GM23248 (cell line): Measurements from ENCODE around the gene MTMR4. TPM values are rescaled to one million over a fixed set of nuclear protein-coding genes. Genes with fewer than 3 reads are reported as not detected.

Experiments used
- DNase-seq: peaks from one replicate; pipeline ENCODE4 v3.0.0-alpha.2; 2015
- H2AFZ ChIP-seq: fragments of 200-600 bp; sonication (generic); 2 replicates; pipeline ENCODE4 v1.6.1; 2016; ENCODE audit warnings: antibody characterized with exemption
- H3F3A ChIP-seq: fragments of 200-600 bp; sonication (generic); 2 replicates; pipeline ENCODE4 v1.6.1; 2016; ENCODE audit warnings: mild to moderate bottlenecking, antibody characterized with exemption, mixed run types; ENCODE audit not compliant: insufficient read depth
- H3K27ac ChIP-seq: fragments of 200-600 bp; sonication (generic); 2 replicates; pipeline ENCODE4 v1.5.1; 2016; ENCODE audit warnings: mild to moderate bottlenecking
- H3K27me3 ChIP-seq: fragments of 200-600 bp; sonication (generic); replicated peaks from 2 replicates; pipeline ENCODE4 v1.6.1; 2016; ENCODE audit warnings: mild to moderate bottlenecking; ENCODE audit not compliant: insufficient read depth
- H3K36me3 ChIP-seq: fragments of 200-600 bp; sonication (generic); 2 replicates; pipeline ENCODE4 v1.6.1; 2016; ENCODE audit warnings: low read depth, mild to moderate bottlenecking
- H3K4me1 ChIP-seq: fragments of 200-600 bp; sonication (generic); 2 replicates; pipeline ENCODE4 v1.6.1; 2016; ENCODE audit warnings: mild to moderate bottlenecking; ENCODE audit not compliant: insufficient read depth
- H3K4me2 ChIP-seq: fragments of 200-600 bp; sonication (generic); one replicate; pipeline ENCODE4 v1.6.1; 2016; ENCODE audit warnings: mild to moderate bottlenecking; ENCODE audit not compliant: unreplicated experiment
- H3K4me3 ChIP-seq: fragments of 200-600 bp; sonication (generic); 2 replicates; pipeline ENCODE4 v1.5.1; 2016; ENCODE audit warnings: mild to moderate bottlenecking
- H3K79me2 ChIP-seq: fragments of 200-600 bp; sonication (generic); 2 replicates; pipeline ENCODE4 v1.6.1; 2016; ENCODE audit warnings: mild to moderate bottlenecking; ENCODE audit not compliant: insufficient read depth
- H3K9ac ChIP-seq: fragments of 200-600 bp; sonication (generic); 2 replicates; pipeline ENCODE4 v1.6.1; 2016; ENCODE audit warnings: mild to moderate bottlenecking
- H3K9me2 ChIP-seq: fragments of 200-600 bp; sonication (generic); 2 replicates; pipeline ENCODE4 v1.6.1; 2016; ENCODE audit warnings: mixed run types, mild to moderate bottlenecking, moderate library complexity; ENCODE audit not compliant: insufficient read depth
- H3K9me3 ChIP-seq: fragments of 200-600 bp; sonication (generic); one replicate; pipeline ENCODE4 v1.6.1; 2017; ENCODE audit warnings: low read depth
- H4K20me1 ChIP-seq: fragments of 200-600 bp; sonication (generic); 2 replicates; pipeline ENCODE4 v1.6.0; 2016; ENCODE audit not compliant: insufficient read depth
- EZH2 ChIP-seq: fragments of 200-600 bp; sonication (generic); IDR thresholded peaks from 2 replicates; pipeline ENCODE4 v1.6.1; 2018; ENCODE audit warnings: antibody characterized with exemption, mild to moderate bottlenecking; ENCODE audit not compliant: insufficient read depth, poor library complexity, severe bottlenecking
- EZH2phosphoT487 ChIP-seq: fragments of 200-600 bp; sonication (generic); IDR thresholded peaks from 2 replicates; pipeline ENCODE4 v1.6.1; 2018; ENCODE audit warnings: antibody characterized with exemption, moderate library complexity, mild to moderate bottlenecking, low read depth; ENCODE audit not compliant: insufficient read depth
- WGBS, 2 experiments: methylation state at CpG; one replicate each; pipeline ENCODE4 v1.1.6; 2015 to 2017; ENCODE audit warnings: low lambda C conversion rate in 2 of 2, low coverage in 1 of 2; ENCODE audit errors: missing lambda C conversion rate in 2 of 2; 5-methylcytosine and 5-hydroxymethylcytosine counted together
- in situ Hi-C: fragments of 300-500 bp; cut with MboI; formaldehyde crosslinking; loops from 2 replicates; pipeline ENCODE4 v1.15.0; 2020
- polyA plus RNA-seq: library from polyadenylated mRNA; unstranded; fragments of >200 nt; fragmentation: Nextera tagmentation; extraction: Ambion mirVana; gene quantifications from 2 replicates; pipeline ENCODE4 v1.2.1, GENCODE V29; 2016
- total RNA-seq: library from RNA; depleted of rRNA; stranded (reverse); fragments of >200 nt; shearing (Covaris generic); gene quantifications from 2 replicates; pipeline ENCODE4 v1.2.3, GENCODE V29; 2014

The MTMR4 gene
- total and polyA plus RNA-seq, 2 experiments from 2014 or later = 8.2 to 19.6 TPM

DNA sequence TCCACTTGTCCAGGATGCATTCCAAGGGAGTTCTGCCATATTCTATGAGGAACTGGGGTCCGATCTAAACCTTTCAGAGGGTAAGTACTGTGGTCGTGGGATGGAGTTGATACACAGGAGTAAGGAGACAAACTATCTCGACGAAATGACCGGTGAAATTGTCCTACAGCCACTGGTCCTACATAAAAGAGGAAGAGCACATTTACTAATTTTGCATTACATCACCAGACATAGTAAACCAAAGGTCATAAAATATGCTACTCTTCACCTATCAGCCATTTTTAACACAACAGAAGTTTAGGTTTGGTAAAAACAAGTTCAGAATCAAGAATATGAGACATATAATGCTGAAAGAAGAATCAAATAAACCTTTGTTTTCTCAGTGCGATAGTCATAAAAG is 34.3 kb downstream of the MTMR4 start:
- no peak overlapping the region for H3K9ac ChIP-seq
- H3K27me3 ChIP-seq = no peaks in the 10 kb centered on the region; the same call in 1 of the 2 replicates
- 67 to 73% methylated on average over 6 of the region's 6 CpGs for WGBS, 2 experiments
- H3K36me3 ChIP-seq = no peaks in the 10 kb centered on the region
- TF ChIP-seq EZH2 = no peak
- TF ChIP-seq EZH2phosphoT487 = no peak
- no peak overlapping the region for H2AFZ ChIP-seq
- H3K4me1 ChIP-seq = no peaks in the 10 kb centered on the region
- H3K9me2 ChIP-seq = no peaks in the 10 kb centered on the region
- no peaks in the 10 kb centered on the region for H3K79me2 ChIP-seq
- no peaks in the 10 kb centered on the region for H3F3A ChIP-seq
- H3K4me3 ChIP-seq = no peak overlapping the region
- H3K9me3 ChIP-seq = no peaks in the 10 kb centered on the region
- DNase-seq = no peak
- in situ Hi-C loops = no loop called here
- no peak overlapping the region for H3K4me2 ChIP-seq
- H3K27ac ChIP-seq = no peak overlapping the region
- no peaks in the 10 kb centered on the region for H4K20me1 ChIP-seq

GRCh38 chr17:58476812-58477211 is 37.6 kb downstream of the MTMR4 start:
- no peaks in the 10 kb centered on the region for H3K79me2 ChIP-seq
- TF ChIP-seq EZH2 (no peak), EZH2phosphoT487 (no peak)
- no peak overlapping the region for H3K27ac ChIP-seq
- H2AFZ ChIP-seq = no peak overlapping the region
- no peaks in the 10 kb centered on the region for H3K36me3 ChIP-seq
- 53 to 61% methylated on average over 11 to 18 of the region's 18 CpGs for WGBS, 2 experiments
- no peaks in the 10 kb centered on the region for H3K9me3 ChIP-seq
- no peak overlapping the region for H3K9ac ChIP-seq
- no peaks in the 10 kb centered on the region for H4K20me1 ChIP-seq
- H3F3A ChIP-seq = no peaks in the 10 kb centered on the region
- in situ Hi-C loops = no loop called here
- DNase-seq = no peak
- H3K9me2 ChIP-seq = no peaks in the 10 kb centered on the region
- H3K4me3 ChIP-seq = no peak overlapping the region
- H3K27me3 ChIP-seq = no peaks in the 10 kb centered on the region; the same call in 1 of the 2 replicates
- no peaks in the 10 kb centered on the region for H3K4me1 ChIP-seq
- no peak overlapping the region for H3K4me2 ChIP-seq

GRCh38 chr17:58475985-58476384 is 38.5 kb downstream of the MTMR4 start:
- DNase-seq = no peak
- H3K79me2 ChIP-seq = no peaks in the 10 kb centered on the region
- no peak overlapping the region for H2AFZ ChIP-seq
- H3F3A ChIP-seq = no peaks in the 10 kb centered on the region
- H3K9me2 ChIP-seq = no peaks in the 10 kb centered on the region
- TF ChIP-seq EZH2 (no peak), EZH2phosphoT487 (no peak)
- no peak overlapping the region for H3K4me2 ChIP-seq
- no peaks in the 10 kb centered on the region for H3K9me3 ChIP-seq
- H4K20me1 ChIP-seq = no peaks in the 10 kb centered on the region
- H3K36me3 ChIP-seq = no peaks in the 10 kb centered on the region
- in situ Hi-C loops = no loop called here
- no peak overlapping the region for H3K4me3 ChIP-seq
- H3K4me1 ChIP-seq = no peaks in the 10 kb centered on the region
- H3K27me3 ChIP-seq = no peaks in the 10 kb centered on the region; the same call in 1 of the 2 replicates
- H3K27ac ChIP-seq = no peak overlapping the region
- no peak overlapping the region for H3K9ac ChIP-seq

DNA sequence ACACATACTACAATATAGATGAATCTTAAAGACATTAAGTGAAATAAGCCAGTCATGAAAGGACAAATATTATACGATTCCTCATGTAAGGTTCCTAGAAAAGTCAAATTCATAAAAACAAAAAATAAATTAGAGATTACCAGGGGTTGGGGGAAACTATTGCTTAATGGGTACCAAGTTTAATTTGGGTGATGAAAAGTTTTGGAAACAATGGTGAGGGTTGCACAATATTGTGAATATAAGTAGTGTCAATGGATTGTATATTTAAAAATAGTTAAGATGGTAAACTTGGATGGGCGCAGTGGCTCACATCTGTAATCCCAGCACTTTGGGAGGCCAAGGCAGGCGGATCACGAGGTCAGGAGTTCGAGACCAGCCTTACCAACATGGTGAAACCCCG is 44.1 kb downstream of the MTMR4 start:
- Histone ChIP-seq H3K4me3 (no peak overlapping the region), H3K79me2 (no peaks in the 10 kb centered on the region), H3K36me3 (no peaks in the 10 kb centered on the region), H4K20me1 (no peaks in the 10 kb centered on the region), H3K9ac (no peak overlapping the region), H2AFZ (no peak overlapping the region), H3K9me3 (no peaks in the 10 kb centered on the region), H3K27me3 (peaks cover 28% of the 10 kb centered on the region; the same call in 1 of the 2 replicates), H3K9me2 (no peaks in the 10 kb centered on the region), H3K4me1 (no peaks in the 10 kb centered on the region), H3K27ac (no peak overlapping the region), H3F3A (no peaks in the 10 kb centered on the region), H3K4me2 (no peak overlapping the region)
- in situ Hi-C loops = no loop called here
- WGBS, 2 experiments = 69 to 80% methylated on average over 6 of the region's 6 CpGs
- TF ChIP-seq EZH2phosphoT487 (no peak), EZH2 (no peak)
- no peak for DNase-seq

DNA sequence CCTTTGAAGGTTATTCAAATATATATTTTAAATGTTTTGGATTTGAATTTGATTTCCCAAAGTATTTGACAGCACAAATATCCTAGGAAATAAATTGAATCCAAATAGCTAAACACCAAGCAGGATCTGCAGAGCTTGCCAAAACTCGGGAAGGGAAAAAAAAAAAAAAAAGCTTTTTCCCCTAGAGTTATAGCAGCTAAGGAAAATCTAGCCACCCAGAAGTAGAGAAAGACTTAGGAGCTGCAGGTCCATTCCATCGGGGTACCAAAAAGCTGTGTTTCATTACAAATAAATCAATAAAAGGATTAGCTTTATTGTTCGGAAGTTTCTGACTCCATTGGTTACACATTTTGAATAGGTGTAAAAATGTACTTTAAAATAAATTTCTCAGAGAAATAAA is 45.5 kb downstream of the MTMR4 start:
- Histone ChIP-seq H3F3A (no peaks in the 10 kb centered on the region), H3K9me2 (no peaks in the 10 kb centered on the region), H3K9ac (no peak overlapping the region), H4K20me1 (no peaks in the 10 kb centered on the region), H3K4me2 (no peak overlapping the region), H3K27ac (no peak overlapping the region), H3K36me3 (no peaks in the 10 kb centered on the region), H3K4me3 (no peak overlapping the region), H3K4me1 (no peaks in the 10 kb centered on the region), H2AFZ (no peak overlapping the region), H3K27me3 (peaks cover 28% of the 10 kb centered on the region; the same call in 1 of the 2 replicates), H3K79me2 (no peaks in the 10 kb centered on the region), H3K9me3 (no peaks in the 10 kb centered on the region)
- WGBS, 2 experiments = 36 to 42% methylated on average over 3 of the region's 3 CpGs
- TF ChIP-seq EZH2phosphoT487 (no peak), EZH2 (no peak)
- DNase-seq = no peak
- in situ Hi-C loops = no loop called here
